Adipocyte (in vitro differentiated cells): Measurements from ENCODE around the gene IQCH.
A peak's percentile ranks its signal among the peaks of the same experiment; 100 is the strongest.

Experiments used
- DNase-seq: peaks from one replicate; pipeline ENCODE4 v3.0.0-alpha.2; 2015; ENCODE audit warnings: low read depth
- H3K27me3 ChIP-seq: replicated peaks from 2 replicates; pipeline ENCODE4 v1.7.0; 2013; ENCODE audit warnings: mild to moderate bottlenecking, low read length, moderate library complexity; ENCODE audit not compliant: control insufficient read depth, insufficient read depth
- H3K36me3 ChIP-seq: 2 replicates; pipeline ENCODE4 v1.7.0; 2013; ENCODE audit warnings: low read length, mild to moderate bottlenecking, moderate library complexity; ENCODE audit not compliant: control insufficient read depth, insufficient read depth, severe bottlenecking
- H3K4me1 ChIP-seq: 2 replicates; pipeline ENCODE4 v1.7.0; 2013; ENCODE audit warnings: mild to moderate bottlenecking, low read length, moderate library complexity; ENCODE audit not compliant: control insufficient read depth, insufficient read depth
- H3K4me3 ChIP-seq: 2 replicates; pipeline ENCODE4 v1.7.0; 2013; ENCODE audit warnings: mild to moderate bottlenecking, low read length, moderate library complexity
- H3K9ac ChIP-seq: 2 replicates; pipeline ENCODE4 v1.7.0; 2013; ENCODE audit warnings: mild to moderate bottlenecking, low read length, moderate library complexity
- H3K9me3 ChIP-seq: 2 replicates; pipeline ENCODE4 v1.7.0; 2013; ENCODE audit warnings: mild to moderate bottlenecking, low read length, moderate library complexity; ENCODE audit not compliant: control insufficient read depth

IQCH gene

DNA sequence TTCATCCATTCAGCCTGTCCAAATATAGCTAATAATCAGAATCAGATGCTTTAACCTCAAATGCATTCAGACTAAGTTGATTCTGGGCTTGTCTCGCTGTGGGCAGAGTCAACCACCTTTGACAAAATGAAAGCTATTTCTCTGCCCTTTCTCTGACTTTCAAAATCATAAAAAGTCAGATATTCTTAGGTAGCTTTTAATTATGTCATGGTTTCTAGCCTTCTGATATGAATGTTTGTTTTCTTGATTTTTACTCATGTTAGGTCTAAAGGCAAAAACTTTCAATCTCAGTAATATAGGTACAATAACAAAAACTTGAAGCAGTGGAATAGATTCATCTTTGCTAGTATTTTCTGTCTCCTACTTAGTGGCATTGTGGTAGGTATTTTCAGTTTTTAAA, 241.0 kb downstream of the IQCH start:
- no peak for DNase-seq
- peaks cover 4% of the 10 kb centered on the region for H3K4me1 ChIP-seq
- H3K36me3 ChIP-seq: peaks cover 20% of the 10 kb centered on the region
- no peaks in the 10 kb centered on the region for H3K9me3 ChIP-seq
- no peak overlapping the region for H3K9ac ChIP-seq
- no peak overlapping the region for H3K4me3 ChIP-seq
- no peaks in the 10 kb centered on the region for H3K27me3 ChIP-seq

DNA sequence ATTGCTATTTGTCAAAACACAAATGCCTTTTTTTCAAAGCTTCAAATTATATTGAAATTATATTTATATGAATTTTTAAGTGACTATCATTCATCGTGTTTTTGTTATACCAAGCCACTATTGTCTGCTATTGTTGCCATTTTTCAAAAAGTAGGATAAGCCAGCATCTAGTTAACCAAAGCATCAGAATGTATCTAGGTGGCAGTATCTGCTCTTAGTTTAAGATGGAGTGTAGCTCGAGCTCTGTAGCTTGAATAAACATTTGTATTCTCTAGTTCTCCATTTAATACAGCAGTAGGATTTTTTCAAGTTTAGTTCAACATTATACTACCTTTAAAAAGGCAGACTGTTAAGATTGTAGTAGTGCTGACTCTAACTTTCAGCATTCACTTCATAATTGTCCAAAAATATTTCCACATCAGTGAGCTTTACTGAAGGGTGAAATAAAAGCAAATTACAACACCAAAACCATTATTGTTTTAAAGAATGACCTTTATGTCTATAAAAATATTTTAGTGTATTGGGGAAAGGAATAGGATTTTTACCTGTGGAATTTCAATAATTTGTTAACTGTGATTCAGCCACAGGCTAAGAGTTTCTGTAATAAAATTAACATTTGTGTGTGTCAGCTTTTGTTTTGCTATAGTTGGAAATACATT, 246.7 kb downstream of the IQCH start:
- peaks cover 60% of the 10 kb centered on the region for H3K4me1 ChIP-seq
- H3K36me3 ChIP-seq: no peaks in the 10 kb centered on the region
- peak overlapping the region; percentile 67 for H3K9ac ChIP-seq
- H3K27me3 ChIP-seq: no peaks in the 10 kb centered on the region
- H3K4me3 ChIP-seq: peak overlapping the region; percentile 45
- peak; percentile 67 for DNase-seq
- no peaks in the 10 kb centered on the region for H3K9me3 ChIP-seq

DNA sequence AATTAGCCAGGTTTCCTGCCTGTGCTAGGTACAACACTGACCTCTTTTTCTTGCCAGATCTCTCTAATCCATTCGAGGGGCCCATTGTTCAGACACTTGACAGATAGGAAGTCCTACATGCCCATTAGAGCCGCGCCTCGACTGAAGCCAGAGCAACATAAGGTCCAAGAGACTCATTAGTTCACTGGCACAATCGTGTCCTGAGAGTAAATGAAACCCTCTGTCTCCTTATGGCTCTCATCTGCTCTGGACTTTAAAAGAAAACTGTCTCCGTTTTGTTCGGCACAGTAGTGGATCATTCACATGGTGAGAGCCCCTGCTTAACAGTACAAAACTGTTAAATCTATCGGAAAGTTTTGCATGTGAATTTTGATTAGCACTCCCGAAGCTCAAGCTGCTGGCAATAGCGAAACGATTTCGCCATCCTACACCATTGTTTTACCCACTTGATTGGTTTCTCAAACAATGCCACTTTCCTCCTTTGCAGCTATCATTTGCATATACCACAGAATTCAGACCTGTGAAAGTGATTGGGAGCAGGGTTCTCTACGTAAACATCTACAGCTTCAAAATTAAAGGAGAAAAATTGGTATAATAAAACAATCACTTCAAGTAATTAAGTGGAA, 247.4 kb downstream of the IQCH start:
- peak overlapping the region; percentile 67 for H3K9ac ChIP-seq
- no peaks in the 10 kb centered on the region for H3K36me3 ChIP-seq
- H3K4me1 ChIP-seq: peaks cover 67% of the 10 kb centered on the region
- no peaks in the 10 kb centered on the region for H3K9me3 ChIP-seq
- peak overlapping the region; percentile 45 for H3K4me3 ChIP-seq
- H3K27me3 ChIP-seq: no peaks in the 10 kb centered on the region
- DNase-seq: no peak

DNA sequence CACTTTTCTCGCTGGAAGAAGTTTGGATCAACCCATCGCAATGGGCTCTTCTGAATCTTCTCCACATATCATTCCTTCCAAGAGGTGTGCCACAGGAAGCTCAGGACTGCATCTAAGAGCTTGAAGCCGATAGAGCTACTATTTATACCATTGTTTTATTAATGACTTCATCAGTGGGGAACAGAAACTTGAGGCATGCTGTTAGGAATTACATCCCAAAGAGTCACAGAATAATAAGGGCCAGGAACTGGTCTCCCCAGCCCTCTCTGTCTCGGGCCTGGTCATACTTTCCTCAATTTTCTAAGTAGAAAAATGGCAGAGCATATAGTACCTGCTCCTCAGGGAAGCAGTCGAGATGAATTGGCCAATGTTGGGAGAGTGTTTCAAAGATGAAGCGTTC, 249.5 kb downstream of the IQCH start:
- Histone ChIP-seq H3K4me1 (peaks cover 80% of the 10 kb centered on the region), H3K9ac (peak overlapping the region; percentile 83), H3K4me3 (peak overlapping the region; percentile 57), H3K36me3 (peaks cover 8% of the 10 kb centered on the region), H3K27me3 (no peaks in the 10 kb centered on the region), H3K9me3 (no peaks in the 10 kb centered on the region)
- DNase-seq: no peak

DNA sequence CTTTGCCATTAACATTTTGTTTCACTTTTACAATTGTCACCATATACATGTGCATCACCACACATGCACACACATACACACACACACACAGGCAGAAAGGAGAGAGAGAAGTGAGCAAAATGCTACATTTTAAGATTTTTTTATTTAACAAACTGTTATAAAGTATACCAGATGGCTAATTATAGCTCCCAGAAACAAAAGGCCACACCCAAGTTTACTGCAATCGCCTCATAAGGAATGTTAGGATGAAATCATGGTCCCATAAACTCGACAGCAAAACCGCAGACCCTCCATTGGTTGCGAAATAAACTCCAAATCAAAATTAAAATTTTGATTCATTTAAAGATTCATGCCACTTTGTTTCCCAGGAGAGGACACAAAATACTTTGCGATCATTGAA, 250.2 kb downstream of the IQCH start:
- H3K9me3 ChIP-seq: no peaks in the 10 kb centered on the region
- DNase-seq: peak; percentile 66
- H3K9ac ChIP-seq: peak overlapping the region; percentile 83
- peaks cover 15% of the 10 kb centered on the region for H3K36me3 ChIP-seq
- no peaks in the 10 kb centered on the region for H3K27me3 ChIP-seq
- peak overlapping the region; percentile 57 for H3K4me3 ChIP-seq
- H3K4me1 ChIP-seq: peaks cover 81% of the 10 kb centered on the region

DNA sequence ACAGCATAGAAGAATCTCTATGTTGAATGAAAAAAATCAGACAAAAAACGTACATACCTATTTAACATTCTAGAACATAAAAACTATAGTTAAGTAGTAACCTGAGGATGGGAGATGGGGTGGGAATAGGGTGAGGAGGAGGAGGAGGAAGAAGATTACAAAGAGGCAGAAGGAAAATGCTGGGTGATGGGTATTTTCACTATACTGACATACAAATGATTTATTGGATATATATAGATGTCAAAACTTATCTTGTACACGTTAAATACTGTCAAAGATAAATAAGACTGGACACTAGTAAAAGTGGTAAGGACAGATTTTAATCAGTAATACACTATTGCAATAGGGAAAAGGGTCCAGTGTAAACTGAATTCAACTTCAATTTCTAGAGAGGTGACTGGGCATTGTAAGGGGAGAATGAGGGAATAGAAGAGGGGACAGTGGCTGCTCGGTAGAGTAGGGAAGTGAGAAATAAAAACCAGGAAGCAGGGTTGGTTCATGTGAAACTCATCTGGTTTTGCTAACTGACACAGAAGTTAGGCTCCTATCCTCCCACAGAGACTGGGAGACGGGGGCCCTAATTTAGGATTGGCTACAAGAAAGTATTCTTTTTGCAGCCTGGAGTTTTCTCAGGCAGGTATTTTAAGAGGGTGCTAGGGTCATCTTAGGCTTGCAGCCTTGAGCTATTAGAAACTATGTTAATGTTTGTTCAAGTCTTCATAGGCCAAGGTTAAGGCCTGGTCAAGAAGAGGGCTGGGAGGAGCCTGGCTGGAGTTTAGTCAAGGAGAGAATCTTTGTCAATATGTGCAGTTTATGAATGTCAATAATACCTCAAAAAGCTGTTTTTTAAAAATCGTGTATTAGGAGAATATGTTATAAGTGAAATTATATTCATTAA, 251.3 kb downstream of the IQCH start:
- H3K4me3 ChIP-seq: peak overlapping the region; percentile 57
- no peaks in the 10 kb centered on the region for H3K9me3 ChIP-seq
- H3K36me3 ChIP-seq: peaks cover 20% of the 10 kb centered on the region
- no peaks in the 10 kb centered on the region for H3K27me3 ChIP-seq
- DNase-seq: no peak
- peaks cover 86% of the 10 kb centered on the region for H3K4me1 ChIP-seq
- H3K9ac ChIP-seq: peak overlapping the region; percentile 76

DNA sequence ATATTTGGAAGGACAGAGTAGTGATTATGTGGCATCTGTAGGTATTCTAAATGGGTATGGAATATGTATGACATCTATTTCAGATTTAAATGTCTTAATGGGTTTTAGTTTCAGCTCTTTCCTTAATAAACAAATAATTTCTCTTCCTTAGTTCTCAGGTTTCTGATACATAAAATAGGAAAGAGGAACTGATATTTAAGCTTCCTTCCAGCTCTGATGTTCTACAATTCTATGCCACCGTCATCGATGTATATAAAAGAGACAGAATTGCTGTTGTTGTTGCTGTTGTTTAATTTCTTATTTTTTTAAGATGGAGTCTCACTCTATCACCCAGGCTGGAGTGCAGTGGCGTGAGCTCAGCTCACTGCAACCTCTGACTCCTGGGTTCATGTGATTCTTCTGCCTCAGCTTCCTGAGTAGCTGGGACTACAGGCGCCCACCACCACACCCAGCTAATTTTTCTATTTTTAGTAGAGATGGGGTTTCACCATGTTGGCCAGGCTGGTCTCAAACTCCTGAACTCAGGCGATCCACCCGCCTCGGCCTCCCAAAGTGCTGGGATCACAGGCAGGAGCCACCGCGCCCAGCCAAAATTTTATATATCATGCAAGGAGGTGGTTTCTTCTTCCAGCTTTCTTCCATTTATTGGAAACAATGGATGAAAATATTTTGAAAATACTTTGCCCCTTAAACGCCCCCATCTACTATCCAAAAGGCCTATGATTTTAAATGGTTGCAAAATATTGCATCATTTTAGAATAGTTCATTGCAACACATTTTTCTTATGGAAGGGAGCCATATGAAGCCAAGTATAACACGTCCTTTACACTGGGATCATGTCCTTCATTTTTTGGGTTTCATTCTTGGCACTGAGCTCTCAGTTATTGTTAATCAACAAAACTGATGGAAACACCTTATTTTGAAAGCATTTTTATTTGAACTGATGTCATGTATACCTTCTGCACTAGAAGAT, 252.5 kb downstream of the IQCH start:
- peak; percentile 85 for DNase-seq
- Histone ChIP-seq H3K9me3 (no peaks in the 10 kb centered on the region), H3K4me1 (peaks cover 86% of the 10 kb centered on the region)

DNA sequence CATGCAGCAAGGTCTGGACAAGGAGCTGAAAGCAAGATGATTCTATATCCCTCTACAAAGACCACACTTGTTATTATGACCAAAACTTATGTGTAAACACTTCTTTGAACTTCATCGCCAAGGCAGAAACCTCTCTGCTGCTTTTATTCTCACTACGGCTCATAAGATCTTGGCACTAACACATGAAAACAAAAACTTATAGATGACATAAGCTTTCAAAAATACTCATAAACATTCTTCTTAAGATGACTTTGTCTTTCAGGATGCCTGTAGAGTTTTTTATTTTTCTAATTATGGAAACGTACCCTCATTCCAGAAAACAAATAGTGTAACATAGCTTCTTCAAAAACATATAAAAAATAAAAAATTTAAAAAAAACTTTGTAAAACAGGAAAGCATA, 253.8 kb downstream of the IQCH start:
- peaks cover 34% of the 10 kb centered on the region for H3K36me3 ChIP-seq
- H3K4me1 ChIP-seq: peaks cover 86% of the 10 kb centered on the region
- DNase-seq: peak; percentile 30
- no peak overlapping the region for H3K4me3 ChIP-seq
- no peaks in the 10 kb centered on the region for H3K27me3 ChIP-seq
- H3K9ac ChIP-seq: peak overlapping the region; percentile 41
- H3K9me3 ChIP-seq: no peaks in the 10 kb centered on the region

More for the DNA sequence above, 252.5 kb downstream of the IQCH start:
- H3K4me3 ChIP-seq: no peak overlapping the region
- H3K9ac ChIP-seq: peak overlapping the region; percentile 62
- H3K27me3 ChIP-seq: no peaks in the 10 kb centered on the region
- peaks cover 23% of the 10 kb centered on the region for H3K36me3 ChIP-seq

DNA sequence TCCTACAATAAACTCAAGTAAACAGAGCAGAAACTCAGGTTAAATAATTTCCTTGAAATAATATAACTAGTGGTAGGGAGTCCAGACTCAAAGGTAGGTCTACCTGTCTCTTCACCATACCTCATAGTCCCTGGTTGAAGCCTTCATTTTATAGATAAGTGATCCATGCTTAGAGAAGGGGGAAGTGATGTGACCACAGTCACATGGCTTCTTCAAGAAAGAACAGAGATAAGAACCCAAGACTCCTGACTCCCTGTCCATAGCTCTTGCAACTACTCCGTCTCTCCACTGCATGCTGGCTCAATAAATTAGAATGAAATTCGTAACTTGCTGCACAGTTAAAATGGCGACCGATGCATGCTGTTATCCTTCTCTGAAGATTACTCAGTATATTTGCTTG, 255.3 kb downstream of the IQCH start:
- no peaks in the 10 kb centered on the region for H3K9me3 ChIP-seq
- no peak overlapping the region for H3K4me3 ChIP-seq
- peaks cover 82% of the 10 kb centered on the region for H3K4me1 ChIP-seq
- H3K9ac ChIP-seq: peak overlapping the region; percentile 85
- no peaks in the 10 kb centered on the region for H3K27me3 ChIP-seq
- no peak for DNase-seq
- peaks cover 46% of the 10 kb centered on the region for H3K36me3 ChIP-seq

DNA sequence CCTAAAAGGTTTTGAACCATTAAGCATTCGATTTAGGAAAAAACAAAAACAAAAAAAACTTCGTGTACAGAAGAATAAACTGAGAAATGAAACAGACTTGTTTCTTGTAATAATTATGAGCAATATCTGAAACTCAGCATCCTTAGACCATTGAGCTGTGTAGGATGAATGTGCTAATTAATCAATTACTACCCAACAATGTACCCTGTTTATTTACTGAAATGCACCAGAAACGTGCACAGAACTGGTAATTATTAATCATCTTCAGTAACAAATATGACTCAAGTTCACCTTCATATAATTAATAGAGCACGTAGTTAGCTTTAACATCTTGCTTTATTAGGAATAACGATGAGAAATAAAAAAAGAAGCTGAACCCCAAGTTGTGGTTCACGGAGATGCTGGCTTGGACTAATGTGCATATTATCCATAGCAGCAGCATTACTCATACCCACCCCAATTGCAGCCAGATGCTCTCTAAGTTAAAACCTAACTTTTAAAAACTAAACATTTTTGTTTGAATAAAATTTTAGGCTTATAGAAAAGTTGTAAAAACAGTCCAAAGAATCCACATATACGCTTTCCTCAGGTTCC, 256.1 kb downstream of the IQCH start:
- Histone ChIP-seq H3K4me3 (peak overlapping the region; percentile 48), H3K9ac (peak overlapping the region; percentile 85), H3K27me3 (no peaks in the 10 kb centered on the region), H3K4me1 (peaks cover 74% of the 10 kb centered on the region), H3K36me3 (peaks cover 52% of the 10 kb centered on the region), H3K9me3 (no peaks in the 10 kb centered on the region)
- DNase-seq: peak; percentile 74
